GM23248 (cell line): Measurements from ENCODE around the gene ZNRF1. TPM values are rescaled to one million over a fixed set of nuclear protein-coding genes. Genes with fewer than 3 reads are reported as not detected.
"Not testable (repeated sequence)": the region's sequence is repeated elsewhere in the genome, so short reads cannot be mapped to it uniquely, and the experiment has no call there.

Experiments used
- DNase-seq: peaks from one replicate; pipeline ENCODE4 v3.0.0-alpha.2; 2015
- H2AFZ ChIP-seq: fragments of 200-600 bp; sonication (generic); 2 replicates; pipeline ENCODE4 v1.6.1; 2016; ENCODE audit warnings: antibody characterized with exemption
- H3F3A ChIP-seq: fragments of 200-600 bp; sonication (generic); 2 replicates; pipeline ENCODE4 v1.6.1; 2016; ENCODE audit warnings: mild to moderate bottlenecking, antibody characterized with exemption, mixed run types; ENCODE audit not compliant: insufficient read depth
- H3K27ac ChIP-seq: fragments of 200-600 bp; sonication (generic); 2 replicates; pipeline ENCODE4 v1.5.1; 2016; ENCODE audit warnings: mild to moderate bottlenecking
- H3K27me3 ChIP-seq: fragments of 200-600 bp; sonication (generic); replicated peaks from 2 replicates; pipeline ENCODE4 v1.6.1; 2016; ENCODE audit warnings: mild to moderate bottlenecking; ENCODE audit not compliant: insufficient read depth
- H3K36me3 ChIP-seq: fragments of 200-600 bp; sonication (generic); 2 replicates; pipeline ENCODE4 v1.6.1; 2016; ENCODE audit warnings: low read depth, mild to moderate bottlenecking
- H3K4me1 ChIP-seq: fragments of 200-600 bp; sonication (generic); 2 replicates; pipeline ENCODE4 v1.6.1; 2016; ENCODE audit warnings: mild to moderate bottlenecking; ENCODE audit not compliant: insufficient read depth
- H3K4me2 ChIP-seq: fragments of 200-600 bp; sonication (generic); one replicate; pipeline ENCODE4 v1.6.1; 2016; ENCODE audit warnings: mild to moderate bottlenecking; ENCODE audit not compliant: unreplicated experiment
- H3K4me3 ChIP-seq: fragments of 200-600 bp; sonication (generic); 2 replicates; pipeline ENCODE4 v1.5.1; 2016; ENCODE audit warnings: mild to moderate bottlenecking
- H3K79me2 ChIP-seq: fragments of 200-600 bp; sonication (generic); 2 replicates; pipeline ENCODE4 v1.6.1; 2016; ENCODE audit warnings: mild to moderate bottlenecking; ENCODE audit not compliant: insufficient read depth
- H3K9ac ChIP-seq: fragments of 200-600 bp; sonication (generic); 2 replicates; pipeline ENCODE4 v1.6.1; 2016; ENCODE audit warnings: mild to moderate bottlenecking
- H3K9me2 ChIP-seq: fragments of 200-600 bp; sonication (generic); 2 replicates; pipeline ENCODE4 v1.6.1; 2016; ENCODE audit warnings: mixed run types, mild to moderate bottlenecking, moderate library complexity; ENCODE audit not compliant: insufficient read depth
- H3K9me3 ChIP-seq: fragments of 200-600 bp; sonication (generic); one replicate; pipeline ENCODE4 v1.6.1; 2017; ENCODE audit warnings: low read depth
- H4K20me1 ChIP-seq: fragments of 200-600 bp; sonication (generic); 2 replicates; pipeline ENCODE4 v1.6.0; 2016; ENCODE audit not compliant: insufficient read depth
- EZH2 ChIP-seq: fragments of 200-600 bp; sonication (generic); IDR thresholded peaks from 2 replicates; pipeline ENCODE4 v1.6.1; 2018; ENCODE audit warnings: antibody characterized with exemption, mild to moderate bottlenecking; ENCODE audit not compliant: insufficient read depth, poor library complexity, severe bottlenecking
- EZH2phosphoT487 ChIP-seq: fragments of 200-600 bp; sonication (generic); IDR thresholded peaks from 2 replicates; pipeline ENCODE4 v1.6.1; 2018; ENCODE audit warnings: antibody characterized with exemption, moderate library complexity, mild to moderate bottlenecking, low read depth; ENCODE audit not compliant: insufficient read depth
- WGBS, 2 experiments: methylation state at CpG; one replicate each; pipeline ENCODE4 v1.1.6; 2015 to 2017; ENCODE audit warnings: low lambda C conversion rate in 2 of 2, low coverage in 1 of 2; ENCODE audit errors: missing lambda C conversion rate in 2 of 2; 5-methylcytosine and 5-hydroxymethylcytosine counted together
- in situ Hi-C: fragments of 300-500 bp; cut with MboI; formaldehyde crosslinking; loops from 2 replicates; pipeline ENCODE4 v1.15.0; 2020
- polyA plus RNA-seq: library from polyadenylated mRNA; unstranded; fragments of >200 nt; fragmentation: Nextera tagmentation; extraction: Ambion mirVana; gene quantifications from 2 replicates; pipeline ENCODE4 v1.2.1, GENCODE V29; 2016
- total RNA-seq: library from RNA; depleted of rRNA; stranded (reverse); fragments of >200 nt; shearing (Covaris generic); gene quantifications from 2 replicates; pipeline ENCODE4 v1.2.3, GENCODE V29; 2014

The ZNRF1 gene
- total and polyA plus RNA-seq, 2 experiments from 2014 or later: 7.1 to 17.2 TPM

DNA sequence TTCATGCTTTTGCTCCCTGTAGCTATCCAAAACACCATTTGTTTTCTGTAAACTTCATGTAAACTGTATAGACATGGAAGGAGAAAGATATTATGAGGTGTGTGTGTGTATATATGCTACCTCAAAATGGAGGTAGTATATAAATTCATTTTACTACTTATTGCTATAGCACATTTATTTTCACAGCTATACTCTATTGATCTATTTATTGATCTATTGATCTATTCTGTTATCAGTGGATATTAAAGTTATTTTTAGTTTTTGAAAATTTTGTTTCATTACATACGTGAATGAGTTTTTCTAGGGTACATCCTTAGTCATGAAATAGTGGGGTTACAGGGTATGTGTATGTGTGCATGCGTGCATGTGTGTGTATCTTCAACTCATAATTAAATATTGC lies 15.5 kb downstream of the ZNRF1 start:
- in situ Hi-C loops: no loop called here
- WGBS, 2 experiments: 90 to 92% methylated on average over 2 of the region's 2 CpGs
- H3K9me3 ChIP-seq: no peaks in the 10 kb centered on the region
- no peak for TF ChIP-seq EZH2phosphoT487
- no peak for TF ChIP-seq EZH2
- H3K4me3 ChIP-seq: no peak overlapping the region
- H3K79me2 ChIP-seq: peaks cover 90% of the 10 kb centered on the region
- H3K27ac ChIP-seq: no peak overlapping the region
- H3K27me3 ChIP-seq: no peaks in the 10 kb centered on the region
- H3K36me3 ChIP-seq: no peaks in the 10 kb centered on the region
- no peak overlapping the region for H3K4me2 ChIP-seq
- H3K4me1 ChIP-seq: peaks cover 31% of the 10 kb centered on the region
- H3K9me2 ChIP-seq: no peaks in the 10 kb centered on the region
- H2AFZ ChIP-seq: no peak overlapping the region
- no peak for DNase-seq
- no peak overlapping the region for H3K9ac ChIP-seq
- no peaks in the 10 kb centered on the region for H4K20me1 ChIP-seq
- peaks cover 31% of the 10 kb centered on the region for H3F3A ChIP-seq

DNA sequence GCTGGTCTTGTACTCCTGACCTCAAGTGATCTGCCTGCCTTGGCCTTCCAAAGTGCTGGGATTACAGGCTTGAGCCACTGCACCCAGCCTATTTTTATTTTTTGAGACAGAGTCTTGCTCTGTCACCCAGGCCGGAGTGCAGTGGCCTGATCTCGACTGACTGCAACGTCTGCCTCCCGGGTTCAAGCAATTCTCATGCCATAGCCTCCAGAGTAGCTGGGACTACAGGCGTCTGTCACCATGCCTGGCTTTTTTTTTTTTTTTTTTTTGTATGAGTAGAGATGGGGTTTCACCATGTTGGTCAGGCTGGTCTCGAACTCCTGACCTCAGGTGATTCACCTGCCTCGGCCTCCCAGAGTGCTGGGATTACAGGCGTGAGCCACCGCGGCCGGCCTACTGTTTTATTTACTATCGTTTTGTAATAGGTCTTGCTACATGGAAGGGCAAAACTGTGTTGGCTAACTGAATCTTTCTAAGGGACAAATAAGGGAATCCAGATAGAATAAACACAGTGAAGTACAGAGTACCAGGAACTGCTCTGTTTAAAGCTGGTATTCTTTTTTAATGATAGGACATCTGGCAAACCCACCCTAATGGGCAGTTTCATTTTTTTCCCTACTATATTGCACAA lies 17.7 kb downstream of the ZNRF1 start:
- in situ Hi-C loops, H3K9me2 ChIP-seq, H3K4me3 ChIP-seq, H3K9me3 ChIP-seq, H4K20me1 ChIP-seq, DNase-seq, H2AFZ ChIP-seq, H3K36me3 ChIP-seq, H3K4me2 ChIP-seq, H3K27me3 ChIP-seq, H3K27ac ChIP-seq, H3K9ac ChIP-seq: not testable (repeated sequence)
- Histone ChIP-seq H3K79me2 (peaks cover 94% of the 10 kb centered on the region), H3K4me1 (peaks cover 17% of the 10 kb centered on the region), H3F3A (peaks cover 17% of the 10 kb centered on the region)
- 96 to 97% methylated on average over 12 of the region's 12 CpGs for WGBS, 2 experiments

- peaks cover 10% of the 10 kb centered on the region; the same call in 1 of the 2 replicates for H3F3A ChIP-seq
- no peak overlapping the region for H2AFZ ChIP-seq
- H3K36me3 ChIP-seq: no peaks in the 10 kb centered on the region
- WGBS, 2 experiments: 51% methylated on average over 3 of the region's 3 CpGs
- in situ Hi-C loops: no loop called here
- H3K4me3 ChIP-seq: no peak overlapping the region
- peaks cover 99% of the 10 kb centered on the region for H3K79me2 ChIP-seq
- H3K9ac ChIP-seq: no peak overlapping the region
- H3K9me2 ChIP-seq: no peaks in the 10 kb centered on the region
- no peak for DNase-seq
- no peak overlapping the region for H3K4me2 ChIP-seq
- no peaks in the 10 kb centered on the region for H4K20me1 ChIP-seq
- peaks cover 10% of the 10 kb centered on the region for H3K4me1 ChIP-seq
- no peaks in the 10 kb centered on the region for H3K9me3 ChIP-seq
- H3K27ac ChIP-seq: no peak overlapping the region
- TF ChIP-seq EZH2phosphoT487: no peak
- no peak for TF ChIP-seq EZH2
- H3K27me3 ChIP-seq: no peaks in the 10 kb centered on the region
Observed at GRCh38 chr16:75017670-75018525, 19.1 kb downstream of the ZNRF1 start.

DNA sequence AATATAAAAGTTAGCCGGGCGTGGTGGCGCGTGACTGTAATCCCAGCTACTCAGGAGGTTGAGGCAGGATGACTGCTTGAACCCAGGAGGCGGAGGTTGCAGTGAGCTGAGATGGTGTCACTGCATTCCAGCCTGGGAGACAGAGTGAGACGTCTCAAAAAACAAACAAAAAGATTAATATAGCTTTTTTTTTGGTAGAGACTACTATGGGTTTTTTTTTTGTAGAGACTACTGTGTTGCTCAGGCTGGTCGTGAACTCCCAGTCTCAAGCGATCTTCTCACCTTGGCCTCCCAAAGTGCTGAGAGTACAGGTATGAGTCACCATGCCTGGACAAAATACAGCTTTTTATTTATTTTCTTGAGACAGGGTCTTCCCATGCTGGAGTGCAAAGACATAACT lies 20.2 kb downstream of the ZNRF1 start:
- H3K79me2 ChIP-seq: peaks cover 96% of the 10 kb centered on the region
- DNase-seq: no peak
- H3K9ac ChIP-seq: no peak overlapping the region
- no peak overlapping the region for H3K4me2 ChIP-seq
- WGBS, 2 experiments: 84 to 87% methylated on average over 8 of the region's 8 CpGs
- H3K27ac ChIP-seq: no peak overlapping the region
- no peaks in the 10 kb centered on the region for H3K9me2 ChIP-seq
- in situ Hi-C loops: no loop called here
- H3K4me3 ChIP-seq: no peak overlapping the region
- H3K4me1 ChIP-seq: peaks cover 15% of the 10 kb centered on the region
- H3K36me3 ChIP-seq: no peaks in the 10 kb centered on the region
- H2AFZ ChIP-seq: no peak overlapping the region
- H4K20me1 ChIP-seq: no peaks in the 10 kb centered on the region
- TF ChIP-seq EZH2phosphoT487 (no peak), EZH2 (no peak)
- H3K27me3 ChIP-seq: no peaks in the 10 kb centered on the region
- no peaks in the 10 kb centered on the region for H3K9me3 ChIP-seq
- peaks cover 4% of the 10 kb centered on the region; the same call in 1 of the 2 replicates for H3F3A ChIP-seq
